GM18526 (cell line): ENCODE measurements around the gene ELL2.

Source experiments
- POLR2A ChIP-seq: IDR thresholded peaks from 3 replicates; pipeline ENCODE4 v1.6.1; 2011; ENCODE audit not compliant: insufficient read length; ENCODE audit errors: extremely low read depth

The ELL2 gene

DNA sequence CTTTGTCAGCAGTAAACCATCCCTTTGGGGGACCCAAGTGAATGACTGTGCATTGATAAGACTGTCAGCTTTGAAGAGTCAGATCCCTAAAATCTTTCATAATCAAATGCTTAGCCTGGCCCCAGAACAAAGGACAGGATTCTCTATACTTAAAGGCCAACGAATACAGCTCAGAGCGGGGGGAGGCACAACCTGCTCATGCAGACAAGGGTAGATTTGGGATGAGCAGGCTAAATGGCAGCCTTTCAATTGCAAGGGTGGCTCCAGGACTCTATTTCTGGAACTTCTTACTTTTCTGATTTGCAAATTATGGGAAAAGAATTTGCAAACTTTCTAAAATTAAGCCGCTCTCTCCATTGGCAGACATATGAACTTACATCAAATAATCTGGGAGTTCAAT is 66.4 kb downstream of the ELL2 start:
- no peak for TF ChIP-seq POLR2A

GRCh38 chr5:95892784-95893354 is 68.8 kb downstream of the ELL2 start:
- no peak for TF ChIP-seq POLR2A

- no peak for TF ChIP-seq POLR2A
Measured at GRCh38 chr5:95891499-95891898, 70.2 kb downstream of the ELL2 start.

DNA sequence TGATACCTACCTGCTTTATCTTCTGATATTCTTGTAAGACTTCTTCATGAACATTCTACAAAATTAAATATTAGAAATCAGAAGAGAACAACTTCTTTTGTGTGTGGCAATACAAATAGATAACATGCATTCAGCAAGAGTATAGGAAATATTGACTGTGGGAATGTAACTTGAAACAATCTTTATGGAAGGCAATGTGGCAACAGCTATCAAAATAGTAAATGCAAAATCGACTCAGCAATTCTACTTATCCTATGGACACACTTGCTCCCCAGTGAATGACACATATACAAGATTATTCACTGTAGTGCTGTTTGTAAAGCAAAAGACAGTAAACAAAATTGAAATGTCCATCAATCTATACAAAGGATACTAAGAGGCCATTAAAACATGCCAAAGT is 72.6 kb downstream of the ELL2 start:
- no peak for TF ChIP-seq POLR2A

DNA sequence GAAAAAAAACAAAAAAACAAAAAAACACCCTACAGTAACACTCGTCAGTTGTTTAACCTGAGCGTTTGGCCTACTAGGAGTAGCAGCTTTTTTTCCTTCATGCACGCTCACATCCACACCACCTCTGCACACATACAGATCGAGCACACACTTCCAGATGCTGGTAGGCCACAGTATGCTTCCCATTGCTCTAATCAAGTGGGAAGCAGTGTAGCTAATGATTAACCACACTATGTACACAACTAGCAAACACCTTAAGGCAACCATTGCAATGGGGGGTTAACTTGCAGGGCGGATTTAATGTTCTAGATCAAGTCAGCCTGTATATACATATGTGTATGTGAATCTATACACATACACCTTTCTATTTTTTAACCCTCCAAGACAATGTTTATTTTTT is 73.7 kb downstream of the ELL2 start:
- no peak for TF ChIP-seq POLR2A

DNA sequence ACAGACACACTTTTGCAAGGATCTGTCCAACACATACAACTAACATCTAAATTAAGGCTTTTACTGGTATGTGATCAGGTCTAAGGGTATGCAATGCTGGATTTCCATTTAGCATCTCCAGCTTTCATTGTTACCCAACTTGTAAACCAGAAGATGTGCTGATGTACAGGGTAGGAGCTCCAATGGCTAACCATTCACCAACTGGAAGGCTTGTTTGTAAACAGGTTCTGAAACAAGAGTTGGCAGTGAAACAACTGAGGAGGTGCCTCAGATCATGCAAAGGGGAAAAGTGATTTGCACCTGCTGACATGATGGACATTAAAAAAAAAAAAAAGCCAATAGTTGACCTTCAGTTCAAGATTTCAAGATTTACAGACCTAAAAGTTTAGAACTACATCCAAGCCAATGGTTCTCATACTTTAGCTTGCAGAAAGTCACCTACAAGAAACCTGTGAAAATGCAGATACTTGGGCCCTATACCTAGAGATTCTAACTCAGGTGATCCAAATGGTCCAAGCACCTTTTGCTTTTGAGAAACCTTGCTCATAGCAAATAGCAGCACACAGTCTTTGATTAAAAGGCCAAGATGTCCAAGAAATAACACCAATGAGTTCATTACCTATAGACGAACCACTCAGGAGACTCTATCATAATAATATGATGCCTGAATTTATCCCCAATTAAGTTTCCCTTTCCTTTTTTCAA is 75.2 kb downstream of the ELL2 start:
- TF ChIP-seq POLR2A, result no peak

DNA sequence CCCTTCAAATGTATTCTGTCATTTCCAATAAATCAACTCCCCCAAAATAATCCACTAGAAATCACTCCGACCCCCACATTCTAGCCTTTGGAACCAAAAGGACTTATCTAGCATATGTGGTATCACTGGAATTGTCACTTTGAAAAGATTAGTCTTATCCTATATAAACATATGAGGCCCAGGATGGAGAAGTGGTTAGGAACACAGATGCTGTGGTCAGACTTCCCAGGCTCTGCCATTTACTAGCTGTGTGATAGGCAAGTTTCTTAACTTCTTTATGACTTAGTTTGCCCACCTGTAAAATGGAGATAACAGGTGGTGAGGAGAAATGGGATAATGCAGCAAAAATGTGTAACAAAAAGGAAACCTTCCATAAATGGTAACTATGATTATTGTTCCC is 77.1 kb downstream of the ELL2 start:
- no peak for TF ChIP-seq POLR2A

DNA sequence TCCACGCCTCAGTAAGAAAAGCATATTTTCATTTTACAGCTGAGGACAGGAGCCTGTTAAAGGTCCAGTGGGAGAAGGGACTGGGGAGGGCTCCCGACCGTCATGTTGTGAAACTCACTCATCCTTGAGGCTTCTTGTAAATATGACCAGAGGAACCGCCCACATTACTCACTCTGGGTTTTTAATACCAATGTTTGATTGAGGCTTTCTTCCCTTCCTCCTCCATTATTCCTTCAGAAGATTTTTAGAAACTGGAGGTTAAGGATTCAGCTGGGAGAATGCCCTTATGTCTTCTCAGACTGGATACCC is 77.7 kb downstream of the ELL2 start:
- TF ChIP-seq POLR2A, result no peak

- no peak for TF ChIP-seq POLR2A
Measured at GRCh38 chr5:95883185-95884016, 78.2 kb downstream of the ELL2 start.

GRCh38 chr5:95881833-95882232 is 79.8 kb downstream of the ELL2 start:
- TF ChIP-seq POLR2A, result no peak

- TF ChIP-seq POLR2A, result no peak
Measured at GRCh38 chr5:95880081-95880926, 81.3 kb downstream of the ELL2 start.

DNA sequence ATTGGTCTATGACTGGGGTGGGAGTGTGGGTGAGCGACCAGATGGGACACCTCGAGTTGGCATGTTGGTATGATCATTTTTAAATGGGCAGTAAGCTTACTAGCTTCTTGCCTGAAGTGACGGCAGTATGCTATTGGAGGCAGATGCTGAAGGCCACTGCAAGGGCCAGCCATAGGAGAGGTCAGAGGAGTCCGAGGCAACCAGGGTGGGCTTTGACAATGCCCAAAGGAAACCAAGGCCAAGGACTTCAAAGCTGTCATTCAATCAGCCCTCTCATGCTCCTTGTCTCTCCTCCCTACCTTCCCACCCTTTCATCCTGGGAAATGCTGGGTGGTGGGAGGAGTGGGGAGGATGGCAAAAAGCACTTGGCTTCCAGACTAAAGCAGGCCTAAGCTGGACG is 82.0 kb downstream of the ELL2 start:
- no peak for TF ChIP-seq POLR2A

DNA sequence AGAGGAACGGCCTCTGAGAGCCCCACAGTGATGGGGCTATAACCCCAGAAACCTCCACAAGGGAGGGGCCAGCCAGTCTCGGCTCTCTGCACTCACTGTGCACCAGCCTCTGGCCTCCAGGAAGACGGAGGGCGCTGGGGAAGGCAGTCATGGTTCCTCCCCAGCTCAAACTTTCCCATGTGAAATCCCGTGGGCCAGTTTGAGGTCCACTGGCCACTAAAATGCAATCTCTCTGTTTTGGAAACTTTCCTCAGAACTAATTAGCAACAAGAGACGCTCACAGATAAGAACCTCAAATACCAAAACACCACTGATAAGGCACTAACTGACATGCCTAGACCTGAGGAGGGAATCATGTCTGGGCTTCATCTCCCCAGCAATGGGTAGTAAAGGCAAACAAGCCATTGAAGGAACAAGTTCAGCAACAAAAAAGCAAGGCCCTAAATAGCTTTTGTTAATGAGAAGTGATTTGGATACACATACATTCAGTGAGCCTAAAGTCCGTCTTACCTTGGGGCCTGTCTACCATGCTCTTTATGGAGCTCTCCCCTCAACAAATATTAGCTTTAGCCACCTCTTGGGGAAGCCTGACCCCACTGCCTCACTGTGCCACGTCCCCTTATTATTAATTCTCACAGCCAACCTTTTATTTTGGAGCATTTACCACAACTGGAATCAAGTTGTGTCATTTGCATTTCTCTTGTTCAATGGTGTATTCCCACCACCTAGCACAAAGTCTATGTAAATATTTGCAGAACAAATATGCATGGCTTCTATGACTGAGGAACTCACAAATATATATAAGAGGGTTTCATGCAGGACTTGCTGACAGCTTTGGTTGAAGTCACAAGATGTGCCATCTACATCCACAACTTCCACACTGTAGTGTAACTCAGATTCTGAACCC is 83.0 kb downstream of the ELL2 start:
- no peak for TF ChIP-seq POLR2A

- TF ChIP-seq POLR2A, result no peak
Measured at GRCh38 chr5:95876782-95877181, 84.9 kb downstream of the ELL2 start.
